ENCODE measurements around the gene FJX1.
A peak's percentile ranks its signal among the peaks of the same experiment; 100 is the strongest.

Gene FJX1

GRCh38 chr11:35609656-35610055 is 8.6 kb upstream of the FJX1 start:
- no peak for DNase-seq

GRCh38 chr11:35610631-35611030 is 7.6 kb upstream of the FJX1 start:
- DNase-seq, result no peak

GRCh38 chr11:35611741-35612140 is 6.5 kb upstream of the FJX1 start:
- DNase-seq, result no peak

GRCh38 chr11:35614939-35615569 is 3.2 kb upstream of the FJX1 start:
- DNase-seq, result no peak

GRCh38 chr11:35615921-35616900 is 2.0 kb upstream of the FJX1 start:
- DNase-seq, result peak; percentile 90

- no peak for DNase-seq
Measured at GRCh38 chr11:35617316-35617686, 959 bp upstream of the FJX1 start.

- DNase-seq, result no peak
Measured at GRCh38 chr11:35618497-35619115, 346 bp downstream of the FJX1 start.

GRCh38 chr11:35619116-35619854 is 1.0 kb downstream of the FJX1 start:
- DNase-seq, result peak; percentile 49

- no peak for DNase-seq
Measured at GRCh38 chr11:35619855-35620640, 1.8 kb downstream of the FJX1 start.

GRCh38 chr11:35620795-35621194 is 2.5 kb downstream of the FJX1 start:
- no peak for DNase-seq

- DNase-seq, result no peak
Measured at GRCh38 chr11:35621620-35622019, 3.4 kb downstream of the FJX1 start.

- DNase-seq, result no peak
Measured at GRCh38 chr11:35622070-35622469, 3.8 kb downstream of the FJX1 start.

GRCh38 chr11:35623621-35624168 is 5.4 kb downstream of the FJX1 start:
- DNase-seq, result no peak

GRCh38 chr11:35624316-35624715 is 6.1 kb downstream of the FJX1 start:
- DNase-seq, result no peak

GRCh38 chr11:35624781-35625180 is 6.5 kb downstream of the FJX1 start:
- no peak for DNase-seq

- DNase-seq, result no peak
Measured at GRCh38 chr11:35626501-35626900, 8.2 kb downstream of the FJX1 start.

GRCh38 chr11:35629511-35629910 is 11.3 kb downstream of the FJX1 start:
- DNase-seq, result no peak

GRCh38 chr11:35629914-35630313 is 11.7 kb downstream of the FJX1 start:
- no peak for DNase-seq

GRCh38 chr11:35631891-35632290 is 13.6 kb downstream of the FJX1 start:
- no peak for DNase-seq

GRCh38 chr11:35632301-35632700 is 14.0 kb downstream of the FJX1 start:
- no peak for DNase-seq

GRCh38 chr11:35633827-35634423 is 15.7 kb downstream of the FJX1 start:
- DNase-seq, result no peak

GRCh38 chr11:35635933-35636332 is 17.7 kb downstream of the FJX1 start:
- no peak for DNase-seq

Measured in NCI-H2029 (cell line).